ENCODE data around the gene RPS10.

RPS10 gene

DNA sequence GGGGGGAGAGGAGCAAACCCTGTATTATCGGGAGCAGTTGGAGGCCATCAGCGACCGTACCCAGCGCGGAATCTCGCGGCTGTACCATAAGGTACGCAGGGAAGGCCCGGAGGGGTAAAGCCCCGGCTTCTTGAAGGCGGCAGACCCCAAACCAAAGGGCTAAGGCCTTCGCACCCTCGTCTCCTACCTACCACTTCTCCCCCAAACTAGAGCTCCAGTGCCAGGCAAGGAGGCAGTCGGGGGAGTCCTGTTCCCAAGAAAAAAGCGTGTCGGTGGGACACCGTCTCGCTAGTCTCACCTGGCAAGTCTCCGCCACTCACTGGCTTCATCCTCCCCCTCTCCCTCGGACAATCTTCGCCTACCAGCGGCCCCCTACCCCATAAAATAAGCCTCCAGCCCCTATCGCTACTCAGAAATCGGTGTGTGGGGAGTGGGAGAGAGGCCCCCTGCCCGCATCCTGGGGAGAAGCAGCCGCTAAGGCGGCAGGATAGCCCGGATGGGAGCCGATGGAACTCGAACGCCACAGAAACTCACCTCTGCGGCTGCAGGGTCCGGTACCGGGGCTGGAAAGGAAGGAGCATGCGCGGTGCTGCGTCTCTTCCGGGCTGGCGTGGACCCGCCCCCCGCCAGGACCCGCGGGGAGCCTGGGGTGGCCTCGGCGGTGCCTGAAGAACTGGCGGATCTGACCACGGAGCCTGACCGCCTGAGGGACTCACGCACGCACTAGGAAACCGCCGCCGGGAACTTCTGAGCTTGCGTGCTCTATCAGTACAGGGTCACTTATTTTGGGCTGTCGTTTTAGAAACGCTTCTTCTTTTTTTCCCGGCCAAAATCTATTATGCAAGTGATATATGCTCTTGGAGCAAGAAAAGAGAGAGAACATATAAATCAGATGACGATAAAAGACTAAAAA, at the start of gene RPS10:
TSS of gene RPS10 (minus strand) at position 572 of the 913 bp plus-strand sequence. CDS start 848 bp downstream, outside the sequence.
- DNase-seq: peak; percentile 92

DNA sequence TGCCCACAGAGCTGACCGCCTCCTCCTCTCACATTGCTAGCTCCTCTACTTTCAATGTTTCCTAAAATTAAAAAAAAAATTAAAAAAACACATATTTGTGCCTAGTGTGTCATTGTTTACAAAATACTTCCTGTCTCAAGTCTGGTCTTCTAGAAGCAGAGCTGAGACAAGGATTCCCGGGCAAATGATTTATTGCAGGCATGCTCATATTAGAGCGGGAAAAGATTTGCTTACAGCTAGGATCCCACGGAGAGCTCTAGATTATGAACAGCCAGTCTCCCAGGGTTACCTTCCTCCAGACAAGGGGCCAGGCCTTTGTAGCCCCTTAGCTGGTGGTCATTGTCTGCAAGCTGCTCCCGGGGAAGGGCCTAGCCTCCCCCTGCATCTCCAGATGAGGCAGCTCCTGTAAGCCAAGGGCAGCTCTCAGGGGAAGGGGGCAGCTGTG, 49.4 kb upstream of the RPS10 start:
- DNase-seq: no peak

DNA sequence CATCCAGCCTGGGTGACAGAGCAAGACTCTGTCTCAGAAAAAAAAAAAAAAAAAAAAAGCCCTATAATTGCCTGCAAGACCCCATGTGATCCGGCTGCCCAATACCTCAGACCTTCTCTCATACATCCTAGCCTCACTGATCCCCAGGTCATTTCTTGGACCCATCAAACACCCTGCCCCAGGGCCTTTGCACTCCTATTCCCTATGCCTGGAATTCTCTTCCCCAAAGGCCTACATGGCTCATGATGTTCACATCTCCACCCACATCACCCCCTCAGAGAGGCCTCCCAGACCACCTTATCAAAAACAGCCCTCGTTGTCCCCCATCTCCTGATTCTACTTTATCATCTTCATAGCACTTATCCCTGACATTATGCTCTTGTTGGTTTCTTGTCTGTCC, 48.9 kb upstream of the RPS10 start:
- DNase-seq: no peak

DNA sequence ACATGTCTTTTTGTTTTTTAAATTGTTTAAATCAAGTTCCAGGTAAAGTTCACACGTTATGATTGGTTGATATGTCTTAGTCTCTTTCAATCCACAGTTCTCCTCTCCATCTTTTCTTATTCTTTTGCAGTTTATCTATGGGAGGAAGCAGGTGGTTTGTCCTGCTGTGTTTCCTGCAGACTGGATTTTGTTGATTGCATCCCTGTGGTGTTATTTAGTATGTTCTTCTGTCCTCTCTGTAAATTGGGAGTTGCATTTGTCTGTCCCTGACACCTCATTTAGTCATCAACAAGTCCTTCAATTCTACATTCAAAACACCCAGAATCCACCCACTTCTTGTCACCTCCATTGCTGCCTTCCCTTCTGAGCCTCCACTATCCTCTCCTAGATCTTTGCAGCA, 48.1 kb upstream of the RPS10 start:
- DNase-seq: no peak

DNA sequence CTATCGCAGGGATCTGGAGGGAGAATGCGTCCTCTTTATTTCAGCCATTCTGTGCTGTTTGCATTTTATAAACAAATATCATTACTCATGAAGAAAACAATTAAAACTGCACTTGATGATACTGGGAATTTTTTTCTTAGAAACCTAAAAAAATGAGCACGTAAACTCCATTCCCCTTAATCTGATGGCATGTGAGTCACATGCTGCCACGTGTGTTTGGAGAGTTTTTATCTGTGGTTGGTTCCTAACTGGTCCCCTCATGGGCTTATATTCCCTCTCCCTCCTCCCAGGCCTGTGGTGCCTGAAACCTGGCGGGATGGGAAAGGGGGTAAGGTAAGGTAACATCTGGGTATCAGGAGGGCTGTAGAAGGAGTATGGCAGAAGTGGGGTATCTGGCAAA, 46.6 kb upstream of the RPS10 start:
- no peak for DNase-seq

DNA sequence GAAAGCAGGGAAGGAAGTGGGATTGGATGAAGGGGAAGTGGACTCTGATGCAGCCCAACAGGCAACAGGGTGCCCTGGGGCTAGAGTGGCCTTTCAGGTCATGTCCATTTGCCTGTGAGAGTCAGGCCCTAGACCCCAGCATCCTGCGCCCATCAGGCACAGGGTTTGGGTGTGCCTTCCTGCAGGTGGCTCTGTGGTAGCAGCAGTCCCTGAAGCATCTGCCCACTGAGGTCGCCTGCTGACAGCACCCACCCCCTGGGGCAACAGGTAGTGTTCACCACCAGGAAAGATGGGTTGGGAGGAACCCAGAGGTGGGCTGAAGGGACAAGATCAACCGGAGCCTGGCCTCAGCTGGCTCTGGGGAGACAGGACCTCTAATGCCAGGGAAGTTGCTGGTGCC, 43.6 kb upstream of the RPS10 start:
- DNase-seq: no peak

DNA sequence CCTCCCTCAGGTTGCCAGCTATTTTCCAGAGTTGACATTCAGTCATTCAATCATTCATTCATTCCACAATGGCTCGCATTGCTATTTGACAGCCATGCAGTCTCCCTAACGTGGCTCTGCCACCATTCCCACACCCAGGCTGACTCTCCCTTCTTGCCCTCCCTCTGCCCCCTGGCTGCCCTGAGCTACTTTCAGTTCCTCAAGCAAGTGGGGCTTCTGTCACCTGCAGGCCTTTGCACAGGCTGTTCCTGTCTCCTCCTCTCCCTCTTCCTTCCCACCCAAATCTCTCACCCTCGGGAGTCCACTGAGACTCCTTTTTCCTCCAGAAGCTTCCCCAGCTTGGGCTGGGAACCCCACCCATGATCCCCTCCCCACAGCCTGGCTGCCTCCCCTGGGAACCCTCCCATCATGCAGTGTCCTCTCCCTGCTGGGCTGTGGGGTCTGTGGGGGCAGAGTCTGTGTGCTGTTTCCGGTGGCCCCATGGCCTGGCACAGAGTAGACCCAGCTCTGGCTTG, 42.6 kb upstream of the RPS10 start:
- DNase-seq: no peak

DNA sequence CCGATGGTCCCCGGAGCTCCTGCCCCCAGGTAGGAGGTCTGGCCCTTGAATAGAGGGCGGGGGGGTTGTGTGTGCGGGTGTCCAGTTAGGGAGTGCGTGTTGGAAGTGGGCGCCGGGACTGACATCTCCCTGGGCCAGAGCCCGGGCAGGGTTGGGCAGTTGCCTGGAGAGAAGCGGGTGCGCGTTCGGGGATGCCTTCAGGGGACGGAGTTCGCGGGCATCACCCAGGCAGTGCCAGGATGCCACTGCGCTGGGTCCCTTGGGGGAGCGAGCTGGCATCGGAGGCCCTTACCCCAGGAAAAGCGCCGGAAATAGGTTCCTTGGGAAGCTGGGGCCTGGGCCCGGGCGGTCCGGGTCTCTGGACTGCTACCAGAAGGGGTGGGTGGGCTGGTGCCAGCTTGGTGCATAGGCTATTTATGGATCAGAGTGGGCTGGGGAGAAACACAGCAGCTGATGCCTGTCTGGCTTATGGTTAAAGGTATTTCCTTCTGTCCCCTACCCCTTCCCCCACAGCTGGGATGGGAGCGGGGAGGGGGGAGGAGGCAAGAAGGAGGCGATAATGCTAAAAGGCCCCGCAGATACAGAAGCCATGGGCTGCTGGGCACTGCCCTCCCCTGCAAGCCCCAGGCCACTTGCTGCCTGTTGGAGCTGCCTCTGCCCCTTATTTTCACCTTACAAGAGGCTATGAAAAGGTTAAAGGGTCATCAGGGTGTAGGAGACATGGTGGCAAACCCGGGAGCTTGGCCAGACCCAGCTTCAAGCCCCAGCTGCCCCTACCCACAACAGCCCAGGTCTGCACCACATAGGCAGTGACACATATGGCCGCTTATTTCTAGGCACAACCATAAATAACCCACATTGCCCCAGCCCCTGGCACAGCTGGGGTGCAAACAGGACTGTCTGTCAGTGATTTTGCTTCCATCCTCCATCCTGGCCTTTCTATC, 40.6 kb upstream of the RPS10 start:
- DNase-seq: no peak

DNA sequence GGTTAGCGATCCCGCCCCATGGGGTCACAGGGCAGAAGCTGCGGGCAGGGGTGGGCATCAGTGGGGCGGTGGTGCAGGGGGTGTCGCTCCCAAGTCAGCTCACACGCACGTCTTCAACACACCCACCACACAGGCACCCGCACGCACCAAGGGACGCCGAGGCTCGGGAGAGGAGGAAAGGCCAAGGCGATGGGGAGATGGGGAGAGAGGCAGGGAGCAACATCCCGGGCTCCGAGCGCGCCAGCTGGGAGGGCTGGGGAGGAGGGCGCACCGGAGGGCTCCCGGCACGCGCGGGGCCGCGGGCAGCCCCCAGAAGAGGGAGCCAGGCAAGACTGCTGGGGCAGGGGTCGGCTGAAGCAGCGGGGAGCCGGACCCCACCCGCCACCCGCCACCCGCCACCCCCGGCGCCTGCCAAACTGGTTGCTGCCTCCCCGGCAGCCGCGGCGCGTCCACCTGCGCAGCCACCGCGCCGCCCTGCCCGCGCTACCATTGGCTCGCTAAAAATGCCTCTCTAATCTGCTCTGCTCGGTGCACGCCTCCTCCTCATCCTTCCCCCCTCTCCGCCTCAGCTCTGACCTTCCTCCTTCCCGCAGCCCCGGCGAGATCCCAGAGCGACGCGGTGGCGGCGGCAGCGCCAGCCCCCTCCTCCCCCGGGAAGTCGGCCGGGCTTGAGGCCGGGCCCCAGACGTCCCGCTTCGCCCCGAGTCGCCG, 39.8 kb upstream of the RPS10 start, which contains the start of gene PACSIN1:
TSS of gene PACSIN1 (plus strand) at position 546 of the 711 bp plus-strand sequence. CDS start 60,230 bp downstream, outside the sequence.
- DNase-seq: no peak

DNA sequence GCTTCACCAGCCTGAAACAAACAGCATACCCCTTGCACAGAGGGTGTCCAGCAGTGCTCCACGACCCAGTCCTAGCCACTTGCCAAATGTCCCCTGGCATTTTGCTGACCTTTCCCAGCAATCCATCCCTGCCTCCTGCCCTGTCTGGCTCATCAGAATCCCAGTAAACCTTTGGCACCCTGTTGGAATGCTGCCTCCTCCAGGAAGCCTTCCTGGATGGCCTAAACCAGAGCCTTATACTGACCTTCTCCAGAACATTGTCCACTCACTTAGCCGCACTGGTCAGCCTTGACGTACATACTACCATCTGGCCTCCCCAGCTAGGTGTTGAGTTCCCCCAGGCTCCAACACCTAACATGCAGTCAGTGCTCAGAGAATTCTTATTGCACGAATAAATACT, 38.0 kb upstream of the RPS10 start:
- no peak for DNase-seq

DNA sequence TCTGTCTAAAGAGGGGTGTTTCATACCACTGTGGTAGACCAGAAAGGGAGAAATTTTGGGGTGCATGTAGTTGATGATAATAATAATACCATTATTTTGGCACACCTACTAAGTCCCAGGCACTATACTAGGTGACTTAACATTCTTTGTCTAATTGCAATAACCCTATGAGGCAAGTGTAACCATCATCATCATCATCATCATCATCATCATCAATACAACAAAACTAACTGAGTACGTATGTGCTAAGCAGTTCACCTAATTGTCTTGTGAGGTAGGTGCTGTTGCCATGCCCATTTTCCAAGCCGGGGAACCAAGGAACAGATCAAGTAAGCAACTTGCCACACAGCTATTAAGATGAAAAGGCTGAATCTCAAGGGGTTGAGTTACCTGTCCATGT, 37.4 kb upstream of the RPS10 start:
- no peak for DNase-seq

DNA sequence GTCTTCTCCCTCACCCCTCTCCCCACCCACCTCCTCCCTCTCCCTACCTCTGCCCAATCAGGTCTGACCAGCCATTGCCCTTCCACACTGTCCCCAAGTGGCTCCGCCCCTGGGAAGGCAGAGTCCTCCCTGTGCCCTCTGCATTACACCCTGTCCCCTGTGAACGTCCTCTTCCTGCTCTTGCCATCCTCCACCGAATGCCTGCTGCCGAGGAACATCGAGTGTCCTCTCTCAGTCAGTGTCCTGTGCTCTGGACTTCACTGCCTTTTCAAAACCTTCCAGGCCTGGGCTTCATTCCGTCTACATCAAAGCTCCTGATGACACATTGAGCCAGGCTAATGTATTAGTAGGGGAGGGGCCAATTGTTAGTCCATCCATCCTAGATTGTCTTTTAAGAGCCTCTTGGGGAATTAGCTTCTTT, 36.7 kb upstream of the RPS10 start:
- no peak for DNase-seq

DNA sequence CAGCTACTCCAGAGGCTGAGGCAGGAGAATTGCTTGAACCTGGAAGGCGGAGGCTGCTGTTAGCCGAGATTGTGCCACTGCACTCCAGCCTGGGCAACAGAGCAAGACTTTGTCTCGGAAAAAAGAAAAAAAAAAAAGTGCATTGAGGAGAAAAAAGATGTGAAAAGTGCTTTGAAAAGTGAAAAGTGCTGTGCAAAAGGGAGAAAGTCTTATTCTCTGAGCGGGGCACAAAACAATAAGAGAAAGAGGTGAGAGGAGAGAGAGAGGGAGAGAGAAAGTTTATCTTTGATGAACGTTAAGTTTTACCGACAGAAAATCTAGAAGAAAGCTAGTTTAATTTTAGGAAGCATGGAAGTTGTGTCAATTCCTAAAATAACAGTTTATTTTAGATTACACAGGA, 36.1 kb upstream of the RPS10 start:
- no peak for DNase-seq

DNA sequence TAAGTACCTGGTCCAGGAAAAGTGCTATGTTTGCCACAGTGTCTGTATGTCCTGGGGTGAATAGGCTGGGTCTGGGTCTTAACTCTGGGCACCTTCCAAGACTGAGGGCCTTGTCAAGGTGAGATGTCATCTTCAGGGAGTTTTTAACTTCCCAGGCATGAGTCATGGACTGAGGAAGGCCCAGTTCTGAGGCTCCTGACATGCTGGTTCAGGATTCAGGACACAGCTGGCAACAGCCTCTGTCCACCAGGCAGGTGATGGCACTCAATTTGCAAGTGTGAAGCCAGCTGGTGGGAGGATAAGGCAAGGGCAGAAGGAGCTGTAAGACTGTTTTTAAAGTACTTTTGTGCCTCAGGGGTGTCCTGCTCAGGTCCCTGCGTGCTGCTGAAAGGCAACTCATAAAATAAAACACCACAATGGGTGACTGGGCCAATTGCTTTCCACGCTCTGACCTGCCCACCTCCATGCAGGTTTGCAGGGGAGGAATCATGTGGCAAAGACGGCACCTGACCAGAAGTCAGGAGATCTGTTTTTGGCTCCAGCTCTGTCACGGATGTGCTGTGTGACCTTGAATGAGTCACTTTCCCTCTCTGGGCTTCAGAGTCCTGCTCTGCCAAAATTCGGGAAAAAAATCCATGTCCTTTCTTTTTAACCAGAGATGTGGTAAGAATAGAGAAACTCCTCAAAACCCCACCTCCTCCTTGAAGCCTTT, 35.1 kb upstream of the RPS10 start:
- no peak for DNase-seq

DNA sequence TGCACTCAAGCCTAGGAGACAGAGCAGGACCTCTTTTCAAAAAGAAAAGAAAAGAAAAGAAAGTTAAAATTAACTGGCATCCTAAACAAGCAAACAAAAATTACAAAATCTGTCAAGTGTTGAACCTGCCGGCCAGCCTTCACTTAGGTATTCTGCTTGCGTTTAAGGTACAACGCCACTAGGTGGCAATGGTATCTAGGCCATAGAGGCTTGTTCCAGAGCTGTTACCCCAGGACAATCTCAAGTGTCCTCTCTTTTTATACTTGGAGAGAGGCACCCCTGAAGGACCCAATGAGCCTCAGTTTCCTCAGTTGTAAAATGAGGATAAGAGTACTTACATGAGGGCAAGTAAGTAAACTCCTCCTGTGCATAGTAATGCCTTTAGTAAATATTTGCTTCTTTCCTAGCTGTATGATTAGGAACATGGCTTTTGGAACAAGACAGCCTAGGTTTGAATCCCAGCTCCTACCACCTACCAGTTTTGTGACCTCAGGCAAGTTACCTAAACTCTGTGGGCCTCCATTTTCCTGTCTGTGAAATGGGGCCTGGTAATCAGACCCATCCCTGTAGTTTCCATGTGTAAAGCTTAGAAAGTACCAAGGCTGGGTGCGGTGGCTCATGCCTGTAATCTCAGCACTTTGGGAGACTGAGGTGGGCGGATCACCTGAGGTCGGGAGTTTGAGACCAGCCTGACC, 34.2 kb upstream of the RPS10 start:
- DNase-seq: peak; percentile 63

DNA sequence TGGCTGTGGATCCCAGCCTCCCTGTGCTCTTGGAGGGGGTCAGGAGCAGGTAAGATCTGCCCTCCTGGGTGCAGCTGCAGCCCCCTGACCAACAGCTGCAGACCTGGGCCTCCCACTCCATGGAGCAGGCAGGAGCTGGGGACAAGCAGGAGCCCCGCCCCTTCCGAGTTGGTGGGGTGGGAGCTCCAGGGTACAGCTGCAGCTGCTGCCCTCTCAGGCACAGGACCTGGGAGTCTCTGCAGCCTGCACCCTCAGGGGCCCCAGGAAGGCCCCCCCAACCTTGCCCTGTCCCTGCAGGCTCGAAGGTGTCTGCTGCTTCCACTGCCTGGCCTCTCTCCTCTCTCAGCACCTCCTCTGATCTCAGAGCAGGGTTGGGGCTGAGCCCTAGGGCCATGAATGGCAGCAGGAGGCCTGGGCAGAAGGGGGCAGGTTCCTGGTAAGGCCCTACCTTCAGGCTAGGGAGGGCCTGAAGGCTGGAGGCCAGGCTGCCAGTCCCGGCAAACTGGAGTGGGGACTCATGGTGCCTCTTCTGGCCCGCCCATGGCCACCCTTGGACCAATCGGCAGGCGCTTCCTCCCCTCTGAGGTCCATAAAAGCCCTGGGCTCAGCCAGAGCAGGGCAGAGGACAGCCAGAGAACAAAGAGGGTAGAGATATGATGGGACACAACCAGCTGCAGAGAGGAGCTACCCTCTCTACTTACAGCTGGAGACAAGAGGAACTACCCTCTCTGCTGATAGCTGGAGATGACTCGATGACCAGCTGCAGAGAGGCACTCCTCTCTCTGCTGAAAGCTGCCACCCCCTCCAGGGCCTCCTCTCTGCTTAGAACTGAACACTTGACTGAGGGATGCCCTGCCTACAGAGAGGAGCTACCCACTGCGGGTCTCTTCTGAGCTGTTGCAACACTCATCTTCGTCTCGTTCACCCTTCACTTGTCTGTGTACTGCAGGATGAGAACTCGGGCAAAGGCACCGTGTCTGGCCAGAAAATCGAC, 32.2 kb upstream of the RPS10 start:
- no peak for DNase-seq

DNA sequence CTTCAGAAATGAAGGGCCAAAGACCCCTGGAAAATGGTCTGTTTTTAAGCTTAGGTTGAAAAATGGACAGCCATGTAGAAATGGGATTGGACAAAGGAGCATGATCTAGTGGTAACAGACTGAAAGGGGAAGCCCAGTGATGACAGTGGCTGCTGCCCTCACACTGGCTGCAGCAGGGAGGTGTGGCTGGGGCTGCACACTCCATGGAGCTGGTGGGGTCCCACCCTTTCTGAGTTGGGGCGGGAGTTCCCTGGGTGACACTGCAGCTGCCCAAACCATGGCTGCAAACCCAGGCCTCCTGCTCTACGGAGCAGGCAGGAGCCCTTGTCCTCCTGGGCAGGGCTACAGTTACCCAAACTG, 31.5 kb upstream of the RPS10 start:
- DNase-seq: no peak

DNA sequence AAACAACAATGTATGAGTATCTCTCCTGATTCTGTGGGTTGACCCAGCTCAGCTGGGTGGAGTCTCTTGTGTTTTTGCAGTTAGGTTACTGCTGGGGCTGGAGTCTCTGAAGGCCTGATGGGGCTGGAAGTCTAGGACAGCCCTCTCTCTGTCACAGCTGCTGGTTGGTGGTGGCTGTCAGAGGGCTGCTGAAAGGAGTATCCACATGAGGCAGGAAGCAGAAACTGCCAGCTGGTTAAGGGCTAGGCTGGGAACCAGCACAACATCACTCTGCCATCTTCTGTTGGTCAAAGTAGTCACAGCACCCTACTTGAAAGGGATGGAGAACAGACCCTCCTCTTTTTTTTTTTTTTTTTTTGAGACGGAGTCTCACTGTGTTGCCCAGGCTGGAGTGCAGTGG, 30.0 kb upstream of the RPS10 start:
- DNase-seq: no peak

DNA sequence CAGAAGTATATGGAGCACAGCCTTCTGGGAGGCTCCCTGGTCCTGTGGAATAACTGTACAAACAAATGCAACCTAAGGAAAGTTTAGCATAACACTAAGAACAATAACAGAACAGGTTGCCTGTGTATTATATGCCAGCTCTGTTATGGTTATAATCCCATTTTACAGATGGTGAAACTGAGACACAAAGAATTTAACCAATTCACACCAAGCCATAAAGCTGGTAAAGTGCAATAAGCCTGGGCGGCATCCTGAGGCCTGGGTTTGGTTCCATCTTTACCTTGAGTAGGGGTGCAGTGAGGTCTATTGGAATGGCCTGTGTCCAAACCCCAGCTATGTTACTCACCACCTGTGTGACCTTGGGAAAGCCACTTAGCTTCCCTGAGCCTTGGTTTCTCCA, 25.3 kb upstream of the RPS10 start:
- no peak for DNase-seq

DNA sequence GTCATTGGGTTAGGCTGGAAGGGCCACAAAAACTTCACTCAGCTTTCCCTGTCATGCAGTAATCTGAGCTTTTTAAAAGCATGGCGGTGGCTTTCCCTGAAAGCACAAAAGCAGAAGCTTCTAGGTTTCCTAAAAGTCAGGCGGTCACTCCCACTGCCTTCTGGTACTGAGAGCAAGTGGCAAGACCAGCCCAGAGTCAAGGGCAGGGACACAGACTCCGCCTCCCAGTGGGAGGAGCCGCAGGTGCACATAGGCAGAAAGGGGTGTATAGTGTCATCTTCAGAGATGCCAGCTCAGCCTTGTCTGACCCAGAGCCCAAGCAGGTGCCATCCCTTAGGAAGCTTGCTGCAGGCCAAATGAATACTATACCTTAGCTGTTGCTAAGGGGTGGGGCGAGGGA, 22.0 kb upstream of the RPS10 start:
- DNase-seq: no peak
